ENCODE data around the gene ATXN3.
"Not testable (repeated sequence)": the region's sequence is repeated elsewhere in the genome, so short reads cannot be mapped to it uniquely, and the experiment has no call there.

The ATXN3 gene

DNA sequence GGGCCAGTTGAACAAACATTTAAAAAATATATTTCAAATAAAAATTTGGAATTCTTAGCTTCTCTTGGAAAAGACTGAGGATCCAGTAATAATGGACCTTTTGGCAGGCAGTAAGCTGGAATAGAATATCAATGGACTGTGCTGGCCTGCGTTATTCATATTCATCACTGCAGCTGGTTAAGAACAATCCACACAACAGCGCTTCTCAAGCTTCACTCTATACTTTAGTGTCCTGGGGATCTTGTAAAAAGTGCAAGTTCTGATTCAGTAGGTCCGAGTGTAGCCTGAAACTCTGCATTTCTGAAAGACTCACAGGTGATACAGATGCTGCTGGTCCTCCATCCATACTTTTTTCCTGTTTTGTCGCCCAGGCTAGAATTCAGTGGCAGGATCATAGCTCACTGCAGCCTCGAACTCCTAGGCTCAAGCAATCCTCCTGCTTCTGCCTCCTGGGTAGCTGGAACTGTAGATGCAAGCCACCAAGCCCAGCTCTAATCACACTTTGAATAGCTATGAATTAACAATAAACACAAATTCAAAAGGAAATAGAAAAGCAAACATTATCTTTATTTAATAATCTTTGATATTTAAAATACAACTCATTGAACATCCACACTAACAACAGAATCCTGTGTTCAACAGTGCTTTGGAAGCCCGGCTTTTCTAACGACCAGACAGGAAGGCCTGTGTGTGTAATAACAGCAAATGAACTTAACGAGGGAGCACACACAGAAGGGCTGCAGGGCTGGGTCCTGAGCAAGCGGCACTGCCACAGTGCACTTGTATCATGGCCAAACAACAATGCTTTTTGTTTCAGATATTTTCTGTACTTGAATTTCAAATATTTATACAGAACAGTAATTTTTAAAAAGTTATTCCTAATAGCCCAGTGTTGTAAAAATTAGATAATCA lies 48.1 kb downstream of the ATXN3 start:
- DNase-seq (ENCODE audit: low read depth): no peak

DNA sequence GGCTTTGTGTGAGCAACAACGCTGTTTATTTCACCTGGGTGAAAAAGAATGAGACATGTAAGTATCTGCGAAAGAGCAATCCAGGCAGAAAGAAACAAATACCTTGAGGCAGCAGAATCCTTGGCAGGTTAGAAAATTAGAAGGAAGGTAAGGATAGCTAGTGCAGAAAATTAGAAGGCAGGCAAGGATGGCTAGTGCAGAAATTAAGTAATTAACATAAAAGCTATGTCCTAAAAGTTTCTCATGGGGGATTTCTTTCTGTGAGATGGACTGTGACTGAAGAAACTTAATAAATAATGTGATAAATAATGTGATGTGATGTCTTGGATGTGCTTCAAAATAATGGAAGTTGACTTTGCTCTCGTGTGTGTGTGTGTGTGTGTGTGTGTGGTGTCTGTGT lies 56.6 kb downstream of the ATXN3 start:
- DNase-seq (ENCODE audit: low read depth): no peak

DNA sequence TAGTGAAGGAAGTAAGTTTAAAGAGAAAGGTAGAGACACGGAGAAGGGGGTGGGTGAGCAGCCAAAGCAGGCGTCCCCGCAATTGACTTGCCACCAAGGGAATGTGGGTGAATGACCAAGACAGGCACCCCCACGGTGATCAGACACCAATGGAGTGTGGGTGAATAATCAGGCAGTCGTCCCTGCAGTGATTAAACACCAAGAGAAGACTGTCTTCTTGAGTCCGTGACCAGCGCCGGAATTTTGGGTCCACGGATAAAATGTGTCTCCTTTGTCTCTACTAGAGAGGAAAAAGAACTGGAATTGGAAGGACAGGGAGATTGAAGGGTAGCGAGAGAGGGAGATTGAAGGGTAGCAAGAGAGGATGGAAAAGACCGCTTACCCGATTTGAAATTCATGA lies 57.2 kb downstream of the ATXN3 start:
- DNase-seq (ENCODE audit: low read depth): not testable (repeated sequence)

DNA sequence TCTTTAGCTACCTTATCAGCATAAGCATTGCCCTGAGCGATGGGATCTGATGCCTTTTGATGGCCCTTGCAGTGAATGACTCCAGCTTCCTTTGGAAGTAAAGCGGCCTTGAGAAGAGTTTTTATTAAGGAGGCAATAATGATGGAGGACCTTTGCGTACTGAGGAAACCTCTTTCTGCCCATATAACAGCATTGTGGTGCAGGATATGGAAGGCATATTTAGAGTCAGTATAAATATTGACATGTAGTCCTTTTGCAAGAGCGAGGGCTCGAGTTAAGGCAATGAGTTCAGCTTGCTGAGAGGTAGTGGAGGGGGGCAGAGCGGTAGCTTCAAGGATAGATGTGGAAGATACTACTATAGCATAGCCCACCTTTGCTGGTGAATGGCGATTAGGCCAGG lies 60.5 kb downstream of the ATXN3 start:
- DNase-seq (ENCODE audit: low read depth): not testable (repeated sequence)

DNA sequence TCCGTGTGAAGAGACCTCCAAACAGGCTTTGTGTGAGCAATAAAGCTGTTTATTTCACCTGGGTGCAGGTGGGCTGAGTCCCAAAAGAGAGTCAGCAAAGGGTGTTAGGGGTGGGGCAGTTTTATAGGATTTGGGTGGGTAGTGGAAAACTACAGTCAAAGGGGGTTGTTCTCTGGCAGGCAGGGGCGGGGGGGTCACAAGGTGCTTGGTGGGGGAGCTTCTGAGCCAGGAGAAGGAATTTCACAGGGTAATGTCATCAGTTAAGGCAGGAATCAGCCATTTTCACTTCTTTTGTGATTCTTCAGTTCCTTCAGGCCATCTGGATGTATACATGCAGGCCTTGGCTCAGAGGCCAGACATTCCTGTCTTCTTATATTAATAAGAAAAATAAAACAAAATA lies 64.6 kb downstream of the ATXN3 start:
- not testable (repeated sequence) for DNase-seq (ENCODE audit: low read depth)

DNA sequence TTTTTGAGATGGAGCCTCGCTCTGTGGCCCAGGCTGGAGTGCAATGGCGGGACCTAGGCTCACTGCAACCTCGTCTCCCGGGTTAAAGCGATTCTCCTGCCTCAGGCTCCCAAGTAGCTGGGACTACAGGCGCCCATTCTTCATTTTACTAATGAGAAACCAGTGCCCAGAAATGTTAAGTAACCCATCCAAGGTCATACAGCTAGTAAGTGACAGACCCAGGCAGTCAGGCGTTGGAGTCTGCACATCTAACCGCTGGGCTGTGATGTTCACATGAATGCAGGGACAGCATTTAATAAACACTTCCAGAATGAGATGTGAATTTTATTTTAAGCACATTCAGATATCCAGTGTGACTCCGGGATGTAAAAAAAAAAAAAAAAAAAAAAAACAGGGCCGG lies 65.2 kb downstream of the ATXN3 start:
- no peak for DNase-seq (ENCODE audit: low read depth)

DNA sequence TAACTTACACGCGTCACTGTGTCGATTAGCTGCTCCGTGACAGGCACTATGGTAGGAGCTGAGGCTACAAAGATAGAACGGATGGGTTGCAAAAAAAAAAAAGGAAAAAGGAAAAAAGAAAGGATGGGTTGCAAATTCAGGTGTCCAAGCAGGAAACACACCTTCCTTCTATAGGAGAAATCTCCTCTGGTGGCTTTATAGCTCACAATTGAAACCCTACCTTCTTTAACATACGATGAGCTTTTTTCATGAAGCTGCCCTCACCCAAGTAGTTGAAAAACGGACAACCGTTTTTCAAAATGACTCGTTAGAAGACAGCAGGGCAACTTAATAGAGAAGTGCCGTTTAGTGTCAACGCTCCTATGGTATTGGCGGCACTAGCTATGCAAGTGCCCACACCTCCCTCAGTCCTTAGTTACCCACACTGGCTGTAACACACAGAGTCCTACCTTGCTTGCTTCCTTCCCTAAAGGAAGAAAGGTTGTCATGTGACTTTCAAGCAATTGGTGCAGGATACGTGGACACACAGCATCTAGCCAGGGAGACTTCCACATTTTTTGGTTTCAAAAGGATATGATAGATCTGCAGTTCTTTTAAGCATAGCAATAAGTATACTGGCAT lies 65.8 kb downstream of the ATXN3 start:
- DNase-seq (ENCODE audit: low read depth): no peak

DNA sequence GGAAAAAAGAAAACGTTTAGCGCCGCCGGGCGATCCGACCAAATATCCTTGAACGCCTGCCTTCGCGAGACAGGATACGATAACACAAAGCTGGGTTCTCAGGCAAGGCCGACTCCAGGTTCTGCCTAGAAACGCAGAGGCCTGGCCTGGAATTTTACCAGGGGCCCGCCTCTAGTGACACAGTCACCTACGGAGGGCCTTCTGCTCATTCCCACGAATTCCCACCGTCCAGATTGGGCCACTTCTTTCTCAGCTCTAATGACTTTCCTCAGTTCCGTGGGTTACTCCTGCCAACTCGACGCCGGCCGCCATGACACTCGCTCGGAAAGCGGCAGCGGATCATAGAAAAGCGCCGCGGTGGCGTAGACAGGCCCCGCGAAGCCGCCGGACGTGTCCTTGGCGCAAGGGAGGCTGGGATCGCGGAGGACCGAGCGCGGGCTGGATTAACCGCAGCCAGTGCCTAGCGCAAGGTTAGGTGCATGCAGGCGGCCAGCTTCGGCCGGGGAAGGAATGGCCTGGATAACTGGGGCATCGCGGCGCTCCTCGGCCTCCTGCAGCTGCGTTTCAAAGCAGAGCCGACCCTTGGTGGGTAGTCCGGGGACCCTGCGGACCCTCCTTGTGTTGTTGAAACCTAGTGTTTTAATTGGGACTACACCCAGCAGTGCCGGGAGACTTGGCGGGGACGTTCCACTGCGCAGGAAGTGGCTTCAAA lies 66.5 kb downstream of the ATXN3 start, which contains the start of gene TRIP11:
Gene TRIP11 (minus strand): TSS at position 341 of the 712 bp plus-strand sequence. CDS start 374 bp downstream, outside the sequence.
- peak; percentile 87 for DNase-seq (ENCODE audit: low read depth)

DNA sequence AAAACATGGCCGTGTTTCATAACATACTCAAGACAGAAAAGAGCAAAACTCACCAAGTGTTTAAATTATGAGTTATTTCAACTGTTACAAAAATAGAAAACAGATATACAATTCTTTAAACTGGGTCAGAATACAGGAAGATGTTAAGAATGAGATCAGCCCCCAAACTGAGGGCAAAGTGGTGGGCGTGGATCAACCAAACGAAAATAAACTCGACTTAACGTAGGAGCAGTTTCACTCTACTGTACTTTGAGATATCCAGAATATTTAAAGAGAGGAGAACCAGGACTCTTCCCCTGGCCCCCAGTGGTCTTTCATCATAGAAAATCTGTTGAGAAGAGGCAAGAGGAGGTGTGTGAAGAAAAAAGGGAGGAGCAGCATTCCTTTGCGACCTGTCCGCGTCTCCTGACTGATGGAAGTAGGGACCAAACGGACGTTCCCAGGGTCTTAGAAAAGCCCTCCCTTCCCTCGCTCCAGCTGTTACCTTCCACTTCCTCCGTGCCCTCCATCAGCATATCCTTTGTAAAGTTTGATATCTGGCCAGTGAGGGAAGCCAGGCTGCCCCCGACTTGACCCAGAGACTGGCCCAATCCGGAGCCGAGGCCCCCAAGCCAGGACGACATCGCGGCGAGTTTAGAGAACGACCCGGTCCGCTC lies 67.2 kb downstream of the ATXN3 start:
- DNase-seq (ENCODE audit: low read depth): no peak

DNA sequence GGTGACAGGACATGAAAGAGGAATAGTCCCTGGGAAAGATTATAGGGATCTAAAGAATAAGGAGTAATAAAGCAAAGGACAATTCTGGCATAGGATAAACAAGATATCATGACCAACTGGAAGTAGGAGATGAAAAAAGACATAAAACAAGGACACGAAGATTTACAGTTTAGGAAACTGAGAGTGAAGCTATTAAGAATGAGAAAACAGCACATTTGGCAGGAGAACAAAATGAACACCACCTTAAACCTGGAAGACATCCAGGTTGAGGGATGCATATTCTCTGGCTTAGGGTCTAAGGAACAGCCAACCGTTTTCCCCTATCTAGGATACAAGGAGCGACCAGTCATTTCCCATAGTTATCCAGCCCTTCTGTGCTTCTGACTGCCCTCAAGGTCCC lies 68.4 kb downstream of the ATXN3 start:
- DNase-seq (ENCODE audit: low read depth): no peak

DNA sequence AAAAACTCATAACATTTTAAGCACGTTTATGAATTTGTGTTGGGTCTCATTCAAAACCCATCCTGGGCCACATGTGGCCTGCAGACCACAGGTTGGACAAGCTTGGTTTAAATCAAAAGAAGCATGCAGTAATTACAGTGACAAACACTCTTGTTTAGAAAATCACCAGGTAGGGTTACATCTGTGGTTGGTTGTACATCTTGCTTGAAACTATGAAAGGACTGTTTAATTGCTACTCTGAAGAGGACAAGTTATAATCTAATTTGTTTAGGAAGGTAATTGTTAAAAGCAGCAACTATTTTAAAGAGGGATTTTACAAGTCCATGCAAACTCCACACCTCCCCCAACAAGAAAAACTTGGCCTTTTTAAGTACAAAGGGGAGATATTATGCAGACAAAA lies 70.5 kb downstream of the ATXN3 start:
- DNase-seq (ENCODE audit: low read depth): no peak

DNA sequence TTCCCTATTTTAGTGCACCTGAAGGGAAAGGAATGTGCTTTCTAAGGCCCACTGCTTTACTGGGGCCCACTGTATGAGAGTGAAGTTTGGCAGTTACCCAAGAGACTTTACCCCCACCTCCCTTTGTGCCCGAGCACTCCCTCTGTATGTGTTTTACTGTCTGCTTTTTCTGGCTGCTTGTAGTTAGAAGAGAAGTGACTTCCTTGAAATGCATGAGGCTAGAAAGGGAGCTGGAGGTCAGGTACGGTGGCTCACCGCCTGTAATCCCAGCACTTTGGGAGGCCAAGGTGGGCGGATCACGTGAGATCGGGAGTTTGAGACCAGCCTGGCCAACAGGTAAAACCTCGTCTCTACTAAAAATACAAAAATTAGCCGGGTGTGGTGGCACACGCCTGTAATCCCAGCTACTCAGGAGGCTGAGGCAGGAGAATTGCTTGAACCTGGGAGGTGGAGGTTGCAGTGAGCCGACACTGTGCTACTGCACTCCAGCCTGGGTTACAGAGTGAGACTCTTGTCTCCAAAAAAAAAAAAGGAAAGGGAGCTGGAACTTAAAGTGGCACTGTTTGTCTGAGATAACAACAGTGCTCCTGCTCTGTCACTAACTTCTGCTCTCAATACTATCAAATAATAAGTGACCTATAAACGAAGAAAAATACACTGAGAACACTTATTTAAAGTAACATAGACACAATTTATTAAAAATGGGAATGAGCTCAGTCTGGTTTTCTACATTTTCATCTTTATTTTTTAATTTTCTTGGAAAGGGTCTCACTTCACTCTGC lies 72.3 kb downstream of the ATXN3 start:
- DNase-seq (ENCODE audit: low read depth): no peak

DNA sequence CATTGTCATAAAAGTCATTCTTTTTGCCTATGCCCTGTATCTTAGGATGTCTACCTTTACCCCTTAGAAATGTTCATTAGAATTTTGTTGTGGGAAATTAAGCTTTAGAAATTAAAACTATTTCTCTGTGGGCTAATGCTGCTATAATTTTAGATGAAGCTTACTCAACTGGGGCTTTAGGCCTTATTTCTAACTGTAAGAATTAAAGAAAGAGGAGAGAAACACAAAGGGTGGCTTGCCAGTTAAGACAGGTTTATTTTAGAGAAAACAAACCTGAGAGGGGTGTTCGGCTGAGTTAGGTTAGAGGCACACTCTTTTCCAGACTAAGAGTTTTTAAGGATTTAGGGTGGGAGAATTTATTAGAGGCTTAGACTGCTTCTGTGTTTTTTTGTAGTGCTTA lies 72.9 kb downstream of the ATXN3 start:
- DNase-seq (ENCODE audit: low read depth): no peak

DNA sequence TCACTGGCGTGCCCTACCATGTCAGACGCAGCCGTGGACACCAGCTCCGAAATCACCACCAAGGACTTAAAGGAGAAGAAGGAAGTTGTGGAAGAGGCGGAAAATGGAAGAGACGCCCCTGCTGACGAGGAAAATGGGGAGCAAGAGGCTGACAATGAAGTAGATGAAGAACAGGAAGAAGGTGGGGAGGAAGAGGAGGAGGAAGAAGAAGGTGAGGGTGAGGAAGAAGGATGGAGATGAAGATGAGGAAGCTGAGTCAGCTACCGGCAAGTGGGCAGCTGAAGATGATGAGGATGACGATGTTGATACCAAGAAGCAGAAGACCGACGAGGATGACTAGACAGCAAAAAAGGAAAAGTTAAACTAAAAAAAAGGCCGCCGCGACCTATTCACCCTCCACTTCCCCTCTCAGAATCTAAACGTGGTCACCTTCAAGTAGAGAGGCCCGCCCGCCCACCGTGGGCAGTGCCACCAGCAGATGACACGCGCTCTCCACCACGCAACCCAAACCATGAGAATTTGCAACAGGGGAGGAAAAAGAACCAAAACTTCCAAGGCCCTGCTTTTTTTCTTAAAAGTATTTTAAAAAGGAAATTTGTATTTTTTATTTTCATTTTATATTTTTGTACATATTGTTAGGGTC lies 79.7 kb downstream of the ATXN3 start:
- no peak for DNase-seq (ENCODE audit: low read depth)

DNA sequence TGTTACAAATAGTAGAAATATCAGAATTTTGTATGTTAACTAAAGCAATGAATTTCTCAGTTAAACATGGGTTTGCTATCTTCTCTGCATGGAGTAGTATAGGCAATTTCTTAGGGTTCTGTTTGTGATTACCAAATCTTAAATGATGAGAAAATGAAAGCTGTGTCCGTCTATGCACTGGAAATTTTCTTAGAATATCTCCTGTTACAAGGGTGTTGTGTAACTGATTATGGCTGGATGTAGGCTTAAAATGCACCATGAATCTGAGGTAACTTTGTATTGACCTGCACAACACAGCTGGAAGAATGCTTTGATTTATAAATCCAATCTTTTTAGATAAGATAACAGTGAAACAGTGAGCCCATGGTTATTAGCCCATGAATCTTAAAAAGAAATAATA lies 84.3 kb downstream of the ATXN3 start:
- no peak for DNase-seq (ENCODE audit: low read depth)

DNA sequence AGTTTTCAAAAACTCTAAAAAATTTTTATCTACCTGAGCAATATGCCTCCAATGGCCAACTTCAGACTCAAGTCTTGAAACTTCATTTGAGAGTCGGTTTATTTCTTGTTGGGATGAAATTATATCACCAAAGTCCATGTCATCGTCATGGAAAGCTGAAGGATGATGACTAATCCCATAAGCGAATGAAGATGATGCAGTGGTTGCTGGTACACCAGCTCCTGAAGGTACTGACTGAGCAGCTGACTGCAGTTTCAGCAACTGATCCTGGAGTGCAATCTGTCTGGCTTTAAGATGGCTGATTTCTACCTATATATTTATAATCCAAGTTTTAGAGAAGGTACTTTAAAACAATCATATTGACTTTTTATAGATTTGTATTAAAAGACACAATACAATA lies 84.9 kb downstream of the ATXN3 start:
- DNase-seq (ENCODE audit: low read depth): no peak

DNA sequence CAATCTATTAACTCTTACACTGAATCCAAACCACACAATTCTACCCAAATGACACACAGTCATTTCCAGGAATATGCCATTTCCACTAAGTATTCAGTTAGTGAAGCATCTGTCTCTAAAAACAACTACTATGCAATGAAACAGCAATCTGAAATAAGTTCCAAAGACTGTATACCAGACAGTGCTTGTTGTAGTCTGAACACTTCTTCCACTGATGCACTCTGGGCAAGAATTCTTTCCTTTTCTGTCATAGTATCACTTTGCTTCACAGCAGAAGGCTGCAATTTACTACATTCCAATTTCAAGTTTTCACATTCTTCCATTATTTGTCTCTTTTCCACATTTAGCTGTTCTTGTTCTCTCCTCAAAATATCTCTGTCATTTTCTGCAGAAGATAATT lies 92.3 kb downstream of the ATXN3 start:
- no peak for DNase-seq (ENCODE audit: low read depth)

DNA sequence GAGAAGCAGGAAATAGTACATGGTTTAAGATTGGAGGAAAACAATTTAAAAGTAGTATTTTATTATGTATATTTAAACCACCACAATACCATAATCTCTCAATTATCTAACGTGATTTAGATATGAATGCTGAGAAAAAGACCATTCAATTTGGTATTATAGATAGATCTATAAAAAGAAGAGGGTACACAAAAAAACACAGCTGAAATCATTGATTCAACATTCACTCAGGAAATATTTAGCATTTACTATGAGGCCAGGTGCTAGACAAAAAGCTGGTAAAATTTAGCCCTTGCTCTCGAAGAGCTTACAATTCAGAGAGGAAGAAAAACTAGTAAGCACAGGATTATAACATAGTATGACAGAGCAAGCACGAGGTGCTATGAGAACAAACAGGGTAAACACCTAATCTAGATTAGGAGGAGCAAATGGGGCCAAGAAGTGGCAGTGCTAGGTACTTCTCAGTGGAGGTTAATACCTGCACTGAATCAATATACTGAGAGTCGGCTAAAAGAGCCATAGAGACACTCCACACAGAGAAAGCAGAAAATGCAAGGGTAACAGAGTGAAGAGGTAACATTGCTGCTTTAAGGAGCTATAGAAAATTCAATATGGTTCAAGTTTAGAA lies 94.1 kb downstream of the ATXN3 start:
- DNase-seq (ENCODE audit: low read depth): no peak

DNA sequence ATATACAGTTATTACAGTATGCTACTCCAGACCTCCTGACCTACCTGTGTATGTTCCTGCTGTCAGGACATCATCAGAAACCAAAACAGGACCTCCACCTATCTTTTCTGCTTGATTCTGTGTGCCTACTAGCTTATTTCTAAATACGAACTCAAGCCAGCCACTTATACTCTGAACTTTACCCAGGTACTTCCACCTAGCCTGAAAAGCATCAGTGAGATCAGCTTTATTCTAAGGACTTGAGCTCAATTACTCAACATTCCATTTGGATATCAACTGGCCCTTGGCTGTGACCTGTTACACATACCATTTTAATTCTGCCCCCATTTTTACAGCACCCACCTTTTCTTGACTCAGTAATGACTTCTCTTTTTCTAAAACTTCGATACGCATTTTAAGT lies 95.7 kb downstream of the ATXN3 start:
- DNase-seq (ENCODE audit: low read depth): no peak

DNA sequence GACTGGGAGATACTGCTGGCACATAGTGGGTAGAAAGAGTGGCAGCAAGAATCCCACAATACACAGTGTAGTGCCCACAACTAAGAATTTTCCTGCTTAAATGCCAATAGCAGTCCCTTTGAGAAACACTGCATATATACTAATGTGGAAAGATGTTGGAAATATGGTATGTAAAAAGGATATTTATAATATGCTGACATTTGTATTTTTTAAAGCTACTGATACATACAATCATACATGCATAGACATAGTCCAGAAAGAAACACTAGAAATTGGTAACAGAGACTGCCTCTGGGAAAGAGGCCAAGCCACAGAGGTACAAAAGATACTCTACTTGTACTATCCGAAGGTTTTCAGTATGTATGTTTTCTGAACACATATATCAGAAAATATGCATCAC lies 96.8 kb downstream of the ATXN3 start:
- no peak for DNase-seq (ENCODE audit: low read depth)
